Measurements from ENCODE around the gene SVIL. TPM values are rescaled to one million over a fixed set of nuclear protein-coding genes. Genes with fewer than 3 reads are reported as not detected.

Gene SVIL
- total RNA-seq, 1 experiment from 2014 or later = 166 TPM

DNA sequence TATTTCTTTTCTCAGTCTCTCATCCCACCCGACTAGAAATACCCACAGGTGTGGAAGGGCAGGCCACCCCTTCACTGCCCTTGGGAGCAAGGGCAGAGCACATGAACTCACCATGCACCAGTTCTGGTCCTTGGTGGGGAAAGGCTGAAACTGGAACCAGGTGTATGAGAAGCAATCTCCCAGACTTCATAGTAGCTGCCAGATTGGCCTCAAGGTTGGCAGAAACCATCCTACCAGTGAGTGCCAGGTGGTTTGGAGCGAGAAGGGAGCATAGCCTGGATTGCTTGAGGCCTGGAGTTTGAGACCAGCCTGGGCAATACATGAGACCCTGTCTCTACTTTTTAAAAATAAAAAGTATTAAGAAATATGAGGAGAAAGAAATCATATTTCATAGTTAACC is 207.1 kb downstream of the SVIL start:
- intact Hi-C loops (cut with micrococcal nuclease; ENCODE audit: unreplicated experiment) = no loop called here
- Histone ChIP-seq H3K4me2 (no peak overlapping the region), H3K9me2 (ENCODE audit: insufficient read depth) (no peaks in the 10 kb centered on the region), H3K27ac (no peak overlapping the region), H3F3A (ENCODE audit: insufficient read depth, low read depth) (no peaks in the 10 kb centered on the region), H3K4me3 (no peak overlapping the region), H2AFZ (no peak overlapping the region), H4K20me1 (ENCODE audit: insufficient read depth) (no peaks in the 10 kb centered on the region), H3K4me1 (replicated peaks; ENCODE audit: insufficient read depth) (no peaks in the 10 kb centered on the region), H3K79me2 (ENCODE audit: low read depth) (no peaks in the 10 kb centered on the region), H3K9me3 (ENCODE audit: insufficient read depth, low read depth) (no peaks in the 10 kb centered on the region), H3K36me3 (ENCODE audit: low read depth) (no peaks in the 10 kb centered on the region), H3K27me3 (ENCODE audit: insufficient read depth, low read depth) (no peaks in the 10 kb centered on the region)
- CTCF ChIA-PET = no interaction called here
- TF ChIP-seq, protein P1, sequence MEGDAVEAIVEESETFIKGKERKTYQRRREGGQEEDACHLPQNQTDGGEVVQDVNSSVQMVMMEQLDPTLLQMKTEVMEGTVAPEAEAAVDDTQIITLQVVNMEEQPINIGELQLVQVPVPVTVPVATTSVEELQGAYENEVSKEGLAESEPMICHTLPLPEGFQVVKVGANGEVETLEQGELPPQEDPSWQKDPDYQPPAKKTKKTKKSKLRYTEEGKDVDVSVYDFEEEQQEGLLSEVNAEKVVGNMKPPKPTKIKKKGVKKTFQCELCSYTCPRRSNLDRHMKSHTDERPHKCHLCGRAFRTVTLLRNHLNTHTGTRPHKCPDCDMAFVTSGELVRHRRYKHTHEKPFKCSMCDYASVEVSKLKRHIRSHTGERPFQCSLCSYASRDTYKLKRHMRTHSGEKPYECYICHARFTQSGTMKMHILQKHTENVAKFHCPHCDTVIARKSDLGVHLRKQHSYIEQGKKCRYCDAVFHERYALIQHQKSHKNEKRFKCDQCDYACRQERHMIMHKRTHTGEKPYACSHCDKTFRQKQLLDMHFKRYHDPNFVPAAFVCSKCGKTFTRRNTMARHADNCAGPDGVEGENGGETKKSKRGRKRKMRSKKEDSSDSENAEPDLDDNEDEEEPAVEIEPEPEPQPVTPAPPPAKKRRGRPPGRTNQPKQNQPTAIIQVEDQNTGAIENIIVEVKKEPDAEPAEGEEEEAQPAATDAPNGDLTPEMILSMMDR (conservative IDR thresholded peaks at IDR 0.05) = no peak
- TF ChIP-seq EZH2 (IDR thresholded peaks at IDR 0.05; ENCODE audit: low read depth) = no peak
- no TSS peak for BruUV-seq (replicated peaks)
- POLR2A ChIA-PET (ENCODE audit: unreplicated experiment) = no interaction called here
- DNase-seq = no peak

DNA sequence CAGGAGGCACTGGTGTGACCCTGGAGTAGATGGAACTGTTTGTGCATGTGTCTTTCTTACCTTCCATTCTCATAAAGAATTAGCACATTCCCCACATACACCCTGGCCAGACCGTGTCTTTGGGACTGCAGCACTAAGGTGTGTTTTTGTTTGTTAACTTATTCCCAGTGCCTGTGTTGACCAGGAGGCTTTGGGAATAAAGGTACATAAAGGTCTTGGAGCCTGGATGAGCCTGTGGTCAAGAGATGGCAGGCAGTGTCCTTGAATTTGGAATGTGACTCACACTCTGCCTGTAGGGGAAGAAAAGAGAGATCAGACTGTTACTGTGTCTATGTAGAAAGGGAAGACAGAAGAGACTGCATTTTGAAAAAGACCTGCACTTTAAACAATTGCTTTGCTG is 208.4 kb downstream of the SVIL start:
- DNase-seq = no peak
- no peak overlapping the region for H3K4me3 ChIP-seq
- H3K36me3 ChIP-seq (ENCODE audit: low read depth) = no peaks in the 10 kb centered on the region
- H3K27me3 ChIP-seq (ENCODE audit: insufficient read depth, low read depth) = no peaks in the 10 kb centered on the region
- H3K9me3 ChIP-seq (ENCODE audit: insufficient read depth, low read depth) = no peaks in the 10 kb centered on the region
- TF ChIP-seq, protein P1 (conservative IDR thresholded peaks at IDR 0.05) = no peak
- TF ChIP-seq EZH2 (IDR thresholded peaks at IDR 0.05; ENCODE audit: low read depth) = no peak
- no peak overlapping the region for H2AFZ ChIP-seq
- CTCF ChIA-PET = no interaction called here
- H3K79me2 ChIP-seq (ENCODE audit: low read depth) = no peaks in the 10 kb centered on the region
- no TSS peak for BruUV-seq (replicated peaks)
- no peaks in the 10 kb centered on the region for H3K4me1 ChIP-seq (replicated peaks; ENCODE audit: insufficient read depth)
- H3K27ac ChIP-seq = no peak overlapping the region
- POLR2A ChIA-PET (ENCODE audit: unreplicated experiment) = no interaction called here
- H3F3A ChIP-seq (ENCODE audit: insufficient read depth, low read depth) = no peaks in the 10 kb centered on the region
- H3K4me2 ChIP-seq = no peak overlapping the region
- no peaks in the 10 kb centered on the region for H3K9me2 ChIP-seq (ENCODE audit: insufficient read depth)
- H4K20me1 ChIP-seq (ENCODE audit: insufficient read depth) = no peaks in the 10 kb centered on the region
- intact Hi-C loops (cut with micrococcal nuclease; ENCODE audit: unreplicated experiment) = no loop called here

DNA sequence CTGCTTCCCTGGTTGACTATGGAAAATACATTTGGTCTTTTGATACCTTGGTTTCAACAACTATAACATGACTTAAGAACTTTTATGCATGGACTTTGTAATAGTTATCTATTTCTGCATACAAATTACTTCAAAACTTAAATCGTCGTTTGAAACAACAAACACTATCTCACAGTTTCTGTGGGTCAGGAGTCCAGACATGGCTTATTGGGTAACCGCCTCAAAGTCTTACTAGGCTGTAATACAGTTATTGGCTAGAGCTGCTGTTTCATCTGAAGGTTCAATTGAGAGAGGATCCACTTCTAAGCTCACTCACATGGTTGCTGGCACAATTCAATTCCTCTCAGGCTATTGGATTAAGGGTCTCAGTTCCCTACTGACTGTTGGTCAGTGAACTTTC is 210.8 kb downstream of the SVIL start:
- intact Hi-C loops (cut with micrococcal nuclease; ENCODE audit: unreplicated experiment) = no loop called here
- no peaks in the 10 kb centered on the region for H3F3A ChIP-seq (ENCODE audit: insufficient read depth, low read depth)
- H3K4me2 ChIP-seq = no peak overlapping the region
- no peaks in the 10 kb centered on the region for H3K9me3 ChIP-seq (ENCODE audit: insufficient read depth, low read depth)
- ChIA-PET POLR2A (ENCODE audit: unreplicated experiment) (no interaction called here), CTCF (no interaction called here)
- no peak for DNase-seq
- no peaks in the 10 kb centered on the region for H4K20me1 ChIP-seq (ENCODE audit: insufficient read depth)
- H2AFZ ChIP-seq = no peak overlapping the region
- H3K9me2 ChIP-seq (ENCODE audit: insufficient read depth) = no peaks in the 10 kb centered on the region
- H3K4me3 ChIP-seq = no peak overlapping the region
- H3K27ac ChIP-seq = no peak overlapping the region
- TF ChIP-seq, protein P1 (conservative IDR thresholded peaks at IDR 0.05) = no peak
- TF ChIP-seq EZH2 (IDR thresholded peaks at IDR 0.05; ENCODE audit: low read depth) = no peak
- H3K79me2 ChIP-seq (ENCODE audit: low read depth) = no peaks in the 10 kb centered on the region
- H3K27me3 ChIP-seq (ENCODE audit: insufficient read depth, low read depth) = no peaks in the 10 kb centered on the region
- no peaks in the 10 kb centered on the region for H3K4me1 ChIP-seq (replicated peaks; ENCODE audit: insufficient read depth)
- BruUV-seq (replicated peaks) = no TSS peak
- no peaks in the 10 kb centered on the region for H3K36me3 ChIP-seq (ENCODE audit: low read depth)
